Activated T-cell treated with anti-CD3 and anti-CD28 coated beads, Interleukin-2, amount 50 U/mL, for 1 hour (primary cell): ENCODE data around the gene CARD8.
A peak's percentile ranks its signal among the peaks of the same experiment; 100 is the strongest.

Source experiments
- DNase-seq: peaks from one replicate; pipeline ENCODE4 v3.0.0-alpha.2; 2020

The CARD8 gene

DNA sequence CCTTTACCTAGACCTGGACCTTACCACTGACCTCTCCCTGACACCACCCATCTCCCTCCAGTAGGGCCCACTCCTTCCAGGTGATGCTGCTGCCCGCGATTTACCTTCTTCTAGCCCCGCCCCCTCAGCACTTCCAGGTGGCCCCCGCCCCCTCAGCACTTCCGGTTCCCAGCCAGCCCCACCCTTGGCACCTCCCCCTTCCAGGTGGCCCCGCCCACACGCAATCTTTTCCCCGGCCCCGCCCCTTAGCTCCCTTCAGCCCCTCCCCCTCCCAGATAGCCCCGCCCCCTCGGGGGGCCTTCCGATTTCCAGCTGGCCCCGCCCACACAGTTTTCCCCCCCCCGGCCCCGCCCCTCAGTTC is 86.2 kb downstream of the CARD8 start:
- DNase-seq, result peak; percentile 95

DNA sequence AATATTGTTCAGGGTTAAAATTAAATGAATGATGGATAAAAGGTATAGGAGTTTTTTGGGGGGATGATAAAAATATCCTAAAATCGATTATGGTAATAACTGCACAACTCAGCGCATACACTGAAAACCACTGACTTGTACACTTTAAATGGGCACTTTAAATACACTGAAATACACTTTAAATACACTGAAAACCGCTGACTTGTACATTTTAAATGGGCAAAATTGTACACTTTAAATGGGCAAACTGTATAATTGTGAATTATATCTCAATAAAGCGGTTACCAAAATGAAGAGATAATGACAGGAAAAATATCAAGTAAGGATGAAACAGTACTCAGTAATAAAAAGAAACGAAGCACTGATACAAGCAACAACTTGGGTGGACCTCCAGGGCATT is 87.0 kb downstream of the CARD8 start:
- DNase-seq, result no peak

DNA sequence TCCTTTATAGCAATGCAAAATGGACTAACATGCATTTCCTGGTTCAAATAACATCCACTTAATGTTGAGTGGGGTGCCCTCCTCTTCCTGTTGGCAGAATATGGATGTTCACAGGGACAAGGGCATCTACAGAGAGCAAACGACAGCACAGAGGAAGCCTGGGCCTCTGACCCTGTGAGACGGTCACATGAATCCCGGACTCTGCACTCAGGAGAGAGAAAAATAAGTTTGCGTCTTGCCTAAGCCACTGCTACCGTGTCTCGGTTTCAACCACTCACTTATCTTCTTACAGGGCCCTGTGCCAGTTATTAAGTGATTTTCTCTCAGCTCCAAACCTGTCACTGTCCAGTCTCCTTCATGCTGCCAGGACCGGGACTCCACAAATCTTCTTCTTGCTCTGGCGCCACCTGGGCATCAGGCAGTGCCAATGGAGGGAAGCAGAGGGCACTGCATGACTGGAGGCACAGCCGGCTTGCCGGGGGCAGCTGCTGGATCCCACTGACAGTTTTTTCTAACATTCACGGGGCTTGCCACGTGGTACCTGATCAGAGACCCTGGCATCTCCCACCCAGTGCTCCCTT is 97.4 kb downstream of the CARD8 start:
- no peak for DNase-seq
